Activated naive CD8-positive, alpha-beta T cell treated with anti-CD3 and anti-CD28 coated beads, Interleukin-2, amount 50 U/mL, for 16 hours (primary cell): Measurements from ENCODE around the gene IRAK4.
A peak's percentile ranks its signal among the peaks of the same experiment; 100 is the strongest.
"Not testable (repeated sequence)": the region's sequence is repeated elsewhere in the genome, so short reads cannot be mapped to it uniquely, and the experiment has no call there.

Source experiments
- DNase-seq: peaks from one replicate; pipeline ENCODE4 v3.0.0-alpha.2; 2020; ENCODE audit warnings: low read depth, low spot score

The IRAK4 gene

DNA sequence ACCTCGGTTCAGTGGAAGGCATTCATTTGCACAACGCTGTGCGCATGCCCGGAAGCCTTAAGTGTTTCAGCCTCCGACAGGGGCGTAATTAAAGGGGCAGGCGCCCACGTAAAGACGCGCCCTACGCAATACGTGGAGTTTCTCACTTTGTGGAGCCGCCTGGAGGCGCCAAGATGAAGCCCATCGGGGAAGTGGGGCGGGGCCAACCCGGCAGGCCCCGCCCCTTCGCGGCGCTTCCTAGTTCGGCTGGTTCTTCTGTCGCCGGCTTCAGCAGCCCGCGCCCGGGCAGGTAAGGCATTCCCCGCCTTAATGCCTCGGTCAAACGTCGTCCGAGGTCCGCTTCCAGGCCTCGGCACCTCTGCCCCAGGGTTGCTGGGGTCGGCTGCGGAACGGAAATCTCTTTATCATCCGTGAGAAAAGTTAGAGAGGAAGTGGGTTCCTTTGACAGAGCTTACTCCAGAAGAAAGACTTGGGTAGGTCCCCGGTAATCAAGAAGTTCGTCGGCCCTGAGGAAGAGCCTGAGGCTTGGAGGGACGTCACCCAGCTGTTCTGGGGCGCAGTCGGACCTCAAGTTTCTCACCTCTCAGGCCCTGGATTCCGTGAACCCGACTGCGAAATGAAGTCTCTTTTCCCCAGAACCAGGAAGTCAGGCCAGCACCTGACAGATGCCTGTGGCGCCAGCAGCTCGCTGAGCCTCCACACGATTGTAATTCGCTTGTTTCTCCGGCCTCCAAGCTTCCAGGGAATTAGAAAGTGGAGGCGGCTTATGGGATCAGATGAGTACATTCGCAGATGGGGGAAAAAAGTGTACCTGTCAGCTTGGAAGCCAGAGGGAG, at the start of gene IRAK4, which contains the start of gene PUS7L:
Gene IRAK4, plus strand, starts transcription at position 224 of the 836 bp plus-strand sequence. CDS start 9,161 bp downstream, outside the sequence.
Gene PUS7L, minus strand, starts transcription at position 63 of the 836 bp plus-strand sequence. CDS start 3,545 bp downstream, outside the sequence.
- peak; percentile 87 for DNase-seq

DNA sequence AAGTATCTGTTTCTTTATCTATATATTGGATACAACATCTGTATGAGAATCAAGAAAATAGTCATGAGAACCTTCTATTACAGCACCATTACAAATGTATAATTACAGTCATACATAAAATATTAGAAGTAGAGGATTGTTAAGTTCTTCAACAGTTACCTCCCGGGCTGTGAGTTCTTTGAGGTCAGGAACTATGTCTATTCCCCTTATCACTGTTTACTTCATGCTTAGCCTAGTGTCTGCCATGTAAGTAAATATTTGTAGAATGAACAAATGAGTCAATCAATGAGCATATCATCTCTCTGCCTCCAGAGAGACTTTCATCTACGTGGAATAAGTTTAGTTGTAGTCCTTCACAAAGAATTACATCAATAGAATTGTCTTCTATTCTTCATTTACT, 47.4 kb upstream of the IRAK4 start:
- DNase-seq: no peak

DNA sequence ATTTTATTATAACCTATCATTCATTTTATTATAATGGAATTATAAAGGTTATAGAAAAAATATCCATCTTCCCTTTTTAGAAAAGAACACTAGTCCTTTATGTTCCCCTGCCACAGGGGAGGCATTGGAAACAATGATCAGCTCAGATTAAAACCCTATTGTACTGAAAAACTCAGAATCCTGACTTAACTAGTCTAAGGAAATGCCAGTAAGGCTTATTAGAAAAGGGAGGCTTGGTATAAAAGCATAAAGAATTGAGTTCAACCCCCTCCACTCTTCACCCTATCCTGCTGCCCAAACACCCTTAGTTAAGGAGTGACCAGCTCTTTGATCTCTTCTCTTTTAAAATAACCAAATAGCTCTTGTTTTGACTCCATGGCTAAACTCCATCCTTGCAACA, 36.1 kb upstream of the IRAK4 start:
- no peak for DNase-seq

GRCh38 chr12:43723134-43723533, 35.6 kb upstream of the IRAK4 start:
- DNase-seq: no peak

DNA sequence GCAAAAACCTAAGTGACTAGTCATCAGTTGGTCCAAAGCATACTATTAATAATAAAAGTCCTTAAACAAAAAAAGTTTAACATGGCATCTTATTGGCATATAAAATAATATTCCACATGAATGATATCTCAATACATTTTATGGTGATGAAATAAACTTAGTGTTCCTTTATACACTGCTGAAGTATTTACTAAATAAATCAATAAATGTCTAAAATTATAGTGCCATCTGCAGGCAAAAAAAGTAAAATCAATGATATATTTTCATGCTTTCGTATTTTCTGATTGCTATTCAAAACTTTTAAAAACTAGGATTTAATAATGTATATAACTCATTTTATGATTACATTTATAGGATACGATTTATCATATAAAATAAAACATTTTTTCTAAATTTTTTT, 30.6 kb upstream of the IRAK4 start:
- no peak for DNase-seq

DNA sequence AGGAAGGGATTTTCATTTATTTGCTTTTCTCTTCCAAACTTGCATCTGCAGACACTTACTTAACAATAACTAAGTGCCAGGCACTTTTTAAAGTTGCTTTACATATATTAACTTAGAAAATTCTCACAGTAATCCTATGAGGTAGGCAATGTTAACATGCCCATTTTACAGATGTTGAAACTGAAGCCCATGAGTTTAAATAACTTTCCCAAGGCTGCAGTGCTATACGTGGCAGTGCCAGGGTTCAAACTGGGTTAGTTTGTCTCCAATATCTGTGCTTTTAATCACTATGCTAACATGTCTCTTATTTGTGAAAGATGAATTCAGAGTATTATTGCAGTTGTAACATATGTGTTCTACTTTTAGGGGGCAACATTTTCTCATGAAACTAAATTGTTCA, 30.1 kb upstream of the IRAK4 start:
- no peak for DNase-seq

- DNase-seq: no peak
These were observed 28.5 kb upstream of the IRAK4 start for GRCh38 chr12:43730283-43730682.

- DNase-seq: no peak
These were observed 25.1 kb upstream of the IRAK4 start for GRCh38 chr12:43733687-43734086.

- DNase-seq: no peak
These were observed 21.8 kb upstream of the IRAK4 start for GRCh38 chr12:43736927-43737440.

- no peak for DNase-seq
These were observed 21.1 kb upstream of the IRAK4 start for GRCh38 chr12:43737646-43738045.

DNA sequence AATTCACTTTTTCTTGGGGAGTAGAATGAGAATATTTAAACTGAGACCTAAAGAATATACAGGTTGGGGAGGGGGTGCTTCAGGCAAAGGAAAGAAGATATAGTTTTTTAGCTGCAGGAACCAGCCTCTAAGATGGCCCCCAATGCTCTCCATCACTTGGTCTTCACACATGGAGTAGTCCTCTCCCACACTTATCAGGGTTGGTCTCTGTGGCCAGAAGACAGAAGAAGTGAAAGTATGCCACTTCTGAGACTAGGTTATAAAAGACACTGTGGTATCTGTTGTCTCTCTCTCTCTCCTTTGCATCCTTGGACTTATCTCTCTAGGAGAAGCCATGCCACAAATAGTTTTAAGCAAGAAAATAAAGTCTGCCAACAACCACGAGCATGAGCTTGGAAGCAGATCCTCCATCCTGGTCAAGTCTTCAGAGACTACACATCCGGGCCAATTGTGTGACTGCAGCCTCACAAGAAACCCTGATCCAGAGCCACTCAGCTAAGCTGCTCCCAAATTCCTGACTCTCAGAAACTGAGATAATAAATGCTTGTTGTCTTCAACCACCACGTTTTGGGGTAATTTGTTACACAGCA, 18.1 kb upstream of the IRAK4 start:
- no peak for DNase-seq

DNA sequence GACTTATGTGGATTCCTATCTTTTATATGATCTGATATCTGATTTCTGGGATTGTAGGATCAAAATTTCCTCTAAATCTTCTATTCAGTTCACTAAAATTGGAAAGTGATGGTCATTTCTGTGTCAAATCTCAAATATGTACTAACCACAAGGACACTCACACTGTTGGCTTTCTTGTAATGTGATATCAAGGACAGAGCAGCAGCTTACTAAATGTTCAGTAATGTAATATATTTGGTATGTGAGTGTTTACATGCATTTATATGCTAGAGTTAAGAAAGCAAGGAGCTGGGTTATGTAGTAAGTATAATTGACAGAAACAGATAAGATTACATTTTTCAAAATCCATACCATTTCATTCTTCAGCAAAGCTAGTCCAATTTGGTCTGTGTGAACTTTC, 16.6 kb upstream of the IRAK4 start:
- no peak for DNase-seq

- DNase-seq: no peak
These were observed 13.9 kb upstream of the IRAK4 start for GRCh38 chr12:43744826-43745225.

- DNase-seq: no peak
These were observed 9.7 kb upstream of the IRAK4 start for GRCh38 chr12:43749016-43749415.

DNA sequence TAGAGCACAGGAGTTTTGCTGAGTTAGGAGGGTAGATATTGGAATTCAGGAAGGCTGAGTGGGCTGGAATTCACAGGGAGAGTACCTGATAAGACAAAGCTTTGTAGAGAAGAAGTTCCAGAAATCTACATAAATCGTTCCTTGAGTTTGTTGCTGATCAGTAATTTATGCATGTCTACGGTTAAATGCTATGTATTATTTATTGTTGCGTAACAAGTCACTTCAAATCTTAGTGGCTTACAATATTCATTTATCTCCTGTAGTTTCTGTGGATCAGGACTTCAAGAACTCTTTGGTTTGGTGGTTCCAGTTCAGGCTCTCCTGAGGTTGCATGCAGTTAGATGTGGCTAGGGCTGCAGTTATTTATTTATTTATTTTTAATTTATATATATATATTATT, 7.9 kb upstream of the IRAK4 start:
- no peak for DNase-seq

GRCh38 chr12:43751360-43751759, 7.4 kb upstream of the IRAK4 start:
- DNase-seq: not testable (repeated sequence)

DNA sequence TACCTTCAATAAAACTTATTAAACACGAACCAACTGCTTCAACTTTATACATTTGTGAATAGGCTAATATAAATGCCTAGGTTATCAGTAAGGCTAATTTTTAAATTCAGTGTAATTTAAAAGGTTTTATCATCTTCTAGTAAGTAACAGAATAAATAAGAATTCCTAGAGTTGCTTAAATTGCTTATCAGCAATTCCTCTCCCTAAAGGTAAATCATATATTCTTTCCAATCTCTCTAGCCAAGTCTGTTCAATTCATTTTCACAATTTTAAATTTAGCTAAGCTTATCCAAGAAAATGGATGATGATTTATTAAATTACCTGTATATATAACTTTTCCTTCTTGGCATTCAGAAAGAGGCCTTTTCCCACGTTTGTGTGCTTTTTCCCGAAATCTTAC, 4.7 kb upstream of the IRAK4 start:
- DNase-seq: no peak

DNA sequence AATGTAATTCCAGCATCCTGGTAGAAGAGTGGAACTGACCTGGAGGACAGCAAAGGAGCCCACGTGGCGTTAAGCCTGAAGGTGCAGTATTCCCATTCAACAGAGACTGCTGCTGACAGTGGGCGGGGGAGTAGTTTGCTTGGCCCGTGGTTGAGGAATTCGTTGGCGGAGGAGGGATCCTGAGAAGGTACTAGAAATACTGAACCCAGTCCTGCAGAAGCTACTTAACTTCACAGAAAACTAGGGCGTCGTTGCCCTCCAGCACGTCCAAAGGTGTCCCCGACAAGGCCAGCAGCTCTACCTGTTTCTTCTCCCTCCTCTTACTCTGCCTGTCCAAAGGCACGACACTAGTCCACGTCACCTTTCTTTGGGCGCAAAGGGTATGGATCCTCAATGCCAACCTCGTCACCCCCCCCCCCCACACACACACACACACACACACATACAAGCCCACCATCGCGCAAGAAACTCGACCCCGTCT, 464 bp upstream of the IRAK4 start:
- DNase-seq: no peak

- no peak for DNase-seq
These were observed 1.6 kb downstream of the IRAK4 start for GRCh38 chr12:43760396-43760795.

GRCh38 chr12:43761500-43761899, 2.7 kb downstream of the IRAK4 start:
- no peak for DNase-seq

- DNase-seq: no peak
These were observed 3.8 kb downstream of the IRAK4 start for GRCh38 chr12:43762596-43762995.

- no peak for DNase-seq
These were observed 5.0 kb downstream of the IRAK4 start for GRCh38 chr12:43763769-43764168.

GRCh38 chr12:43764528-43764927, 5.8 kb downstream of the IRAK4 start:
- DNase-seq: no peak
